Endothelial cell of umbilical vein (primary cell): ENCODE data around the gene NRCAM.

Experiments
- EZH2 ChIP-seq: IDR thresholded peaks from 2 replicates; pipeline ENCODE4 v1.6.1; 2012; ENCODE audit warnings: borderline replicate concordance, low read depth, mild to moderate bottlenecking, moderate library complexity, low read length, inconsistent platforms; ENCODE audit not compliant: severe bottlenecking
- FOS ChIP-seq: IDR thresholded peaks from 2 replicates; pipeline ENCODE4 v1.6.1; 2011; ENCODE audit warnings: mild to moderate bottlenecking, low read length, moderate library complexity, borderline replicate concordance; ENCODE audit not compliant: insufficient read depth
- MYC ChIP-seq: IDR thresholded peaks from one replicate; pipeline ENCODE4 v1.6.1; 2011; ENCODE audit warnings: mild to moderate bottlenecking, low read depth, low read length
- POLR2A ChIP-seq: IDR thresholded peaks from 2 replicates; pipeline ENCODE4 v1.6.1; 2012; ENCODE audit warnings: low read depth, mild to moderate bottlenecking, control low read depth, low read length
- POLR2AphosphoS5 ChIP-seq: IDR thresholded peaks from 2 replicates; pipeline ENCODE4 v1.6.1; 2012; ENCODE audit warnings: low read depth, mild to moderate bottlenecking, control low read depth, low read length, moderate library complexity; ENCODE audit not compliant: insufficient read depth
- TF ChIP-seq, protein P1 (sequence below), 2 donors: IDR thresholded peaks; 1 replicate in 1 of 2; 2 replicates in 1 of 2; pipeline ENCODE4 v1.5.1; 2011; ENCODE audit warnings: low read length in 2 of 2, mild to moderate bottlenecking in 2 of 2, moderate library complexity in 2 of 2, control low read depth in 1 of 2, inconsistent platforms in 1 of 2, low read depth in 1 of 2; ENCODE audit not compliant: insufficient read depth in 1 of 2; ENCODE audit errors: extremely low read depth in 1 of 2
- TF ChIP-seq, protein P2 (sequence below): IDR thresholded peaks from 2 replicates; pipeline ENCODE4 v1.6.1; 2011; ENCODE audit not compliant: insufficient read depth, insufficient read length

DNA sequence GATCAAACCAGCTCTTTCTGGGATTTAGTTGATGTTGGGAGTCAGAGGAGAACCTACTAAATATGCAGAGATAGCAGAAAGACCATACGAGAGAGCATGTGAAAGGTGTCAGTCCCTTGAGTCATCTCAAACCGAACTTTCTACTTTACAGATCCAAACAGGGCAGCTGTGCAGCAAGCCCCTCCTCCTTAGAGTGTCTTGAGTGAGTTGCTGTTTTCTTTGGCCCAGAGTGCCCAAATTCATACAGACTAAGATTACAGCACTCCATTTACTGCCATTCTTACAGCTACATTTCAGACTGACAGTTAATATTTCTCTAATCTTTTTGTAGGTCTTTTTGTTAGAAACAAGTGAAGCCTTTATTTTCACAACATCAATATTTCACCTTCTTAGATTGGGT lies 53.4 kb downstream of the NRCAM start:
- no peak for TF ChIP-seq POLR2AphosphoS5
- no peak for TF ChIP-seq POLR2A
- TF ChIP-seq EZH2: no peak
- TF ChIP-seq, protein P1, sequence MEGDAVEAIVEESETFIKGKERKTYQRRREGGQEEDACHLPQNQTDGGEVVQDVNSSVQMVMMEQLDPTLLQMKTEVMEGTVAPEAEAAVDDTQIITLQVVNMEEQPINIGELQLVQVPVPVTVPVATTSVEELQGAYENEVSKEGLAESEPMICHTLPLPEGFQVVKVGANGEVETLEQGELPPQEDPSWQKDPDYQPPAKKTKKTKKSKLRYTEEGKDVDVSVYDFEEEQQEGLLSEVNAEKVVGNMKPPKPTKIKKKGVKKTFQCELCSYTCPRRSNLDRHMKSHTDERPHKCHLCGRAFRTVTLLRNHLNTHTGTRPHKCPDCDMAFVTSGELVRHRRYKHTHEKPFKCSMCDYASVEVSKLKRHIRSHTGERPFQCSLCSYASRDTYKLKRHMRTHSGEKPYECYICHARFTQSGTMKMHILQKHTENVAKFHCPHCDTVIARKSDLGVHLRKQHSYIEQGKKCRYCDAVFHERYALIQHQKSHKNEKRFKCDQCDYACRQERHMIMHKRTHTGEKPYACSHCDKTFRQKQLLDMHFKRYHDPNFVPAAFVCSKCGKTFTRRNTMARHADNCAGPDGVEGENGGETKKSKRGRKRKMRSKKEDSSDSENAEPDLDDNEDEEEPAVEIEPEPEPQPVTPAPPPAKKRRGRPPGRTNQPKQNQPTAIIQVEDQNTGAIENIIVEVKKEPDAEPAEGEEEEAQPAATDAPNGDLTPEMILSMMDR (IDR thresholded peaks at IDR 0.05; ENCODE audit: extremely low read depth in 1 of 2, insufficient read depth in 1 of 2, low read depth in 1 of 2, low read length in 2 of 2): no peak
- TF ChIP-seq MYC: no peak
- TF ChIP-seq, protein P2, sequence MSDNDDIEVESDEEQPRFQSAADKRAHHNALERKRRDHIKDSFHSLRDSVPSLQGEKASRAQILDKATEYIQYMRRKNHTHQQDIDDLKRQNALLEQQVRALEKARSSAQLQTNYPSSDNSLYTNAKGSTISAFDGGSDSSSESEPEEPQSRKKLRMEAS: no peak
- no peak for TF ChIP-seq FOS
